IMR-90 (cell line): ENCODE data around the gene SLCO3A1. TPM values are rescaled to one million over a fixed set of nuclear protein-coding genes. Genes with fewer than 3 reads are reported as not detected.

ENCODE experiments used
- ATAC-seq: fragments of 200-7000 bp; cut with Tn5 transposase; 2 replicates; pipeline ENCODE4 v1.9.1; 2020; ENCODE audit warnings: low read depth, mild to moderate bottlenecking, moderate library complexity
- BruUV-seq: library from RNA; stranded (reverse); fragments of 400-500 nt; replicated peaks from 2 replicates; lab custom pipeline; 2021; lab: Mats Ljungman, UMichigan
- CTCF ChIA-PET: fragments of 300-600 bp; formaldehyde crosslinking; extraction: SDS; loops from one replicate; lab custom pipeline; 2021; ENCODE audit warnings: antibody characterized with exemption; lab: Yijun Ruan, JAX
- POLR2A ChIA-PET: fragments of 300-600 bp; sonication (Branson Sonifier 250); formaldehyde crosslinking; loops from one replicate; lab custom pipeline; 2022; ENCODE audit warnings: antibody characterized with exemption; ENCODE audit not compliant: unreplicated experiment; lab: Charles Lee
- DNase-seq: peaks from one replicate; pipeline ENCODE4 v3.0.0; 2013
- H2AFZ ChIP-seq: replicated peaks from 2 replicates; pipeline ENCODE3; 2013; ENCODE audit warnings: low read length, mild to moderate bottlenecking; ENCODE audit not compliant: poor library complexity
- H2AK5ac ChIP-seq: 2 replicates; pipeline ENCODE4 v1.6.1; 2013; ENCODE audit warnings: low read depth, low read length, inconsistent platforms
- H2AK9ac ChIP-seq: replicated peaks from 2 replicates; pipeline ENCODE3; 2013; ENCODE audit warnings: mild to moderate bottlenecking, low read depth, low read length, moderate library complexity; ENCODE audit not compliant: poor library complexity
- H2BK120ac ChIP-seq: 2 replicates; pipeline ENCODE4 v1.6.1; 2013; ENCODE audit warnings: low read depth, low read length, inconsistent platforms
- H2BK15ac ChIP-seq: 3 replicates; pipeline ENCODE4 v1.6.1; 2013; ENCODE audit warnings: low read depth, low read length, inconsistent platforms
- H2BK20ac ChIP-seq: 2 replicates; pipeline ENCODE4 v1.6.1; 2013; ENCODE audit warnings: low read depth, mild to moderate bottlenecking, inconsistent platforms, low read length, moderate library complexity
- H2BK5ac ChIP-seq: 2 replicates; pipeline ENCODE4 v1.6.1; 2013; ENCODE audit warnings: mild to moderate bottlenecking, low read depth, low read length, inconsistent platforms; ENCODE audit not compliant: poor library complexity, severe bottlenecking
- H3K14ac ChIP-seq: replicated peaks from 2 replicates; pipeline ENCODE4 v1.6.1; 2013; ENCODE audit warnings: low read depth, low read length, inconsistent platforms
- H3K18ac ChIP-seq: 2 replicates; pipeline ENCODE4 v1.6.1; 2013; ENCODE audit warnings: low read depth, low read length, control low read depth
- H3K23ac ChIP-seq: 2 replicates; pipeline ENCODE4 v1.6.1; 2013; ENCODE audit warnings: low read depth, low read length, inconsistent platforms
- H3K27ac ChIP-seq: 2 replicates; pipeline ENCODE4 v1.5.1; 2013; ENCODE audit warnings: mild to moderate bottlenecking, control low read depth, low read length; ENCODE audit not compliant: insufficient read depth
- H3K27me3 ChIP-seq: 2 replicates; pipeline ENCODE4 v1.6.1; 2013; ENCODE audit warnings: low read length; ENCODE audit not compliant: control insufficient read depth, insufficient read depth
- H3K36me3 ChIP-seq: 2 replicates; pipeline ENCODE4 v1.6.1; 2013; ENCODE audit warnings: low read length, mixed read lengths; ENCODE audit not compliant: control insufficient read depth, insufficient read depth
- H3K4ac ChIP-seq: 2 replicates; pipeline ENCODE4 v1.6.1; 2013; ENCODE audit warnings: low read depth, low read length, inconsistent platforms
- H3K4me1 ChIP-seq: 2 replicates; pipeline ENCODE4 v1.6.1; 2013; ENCODE audit warnings: low read length, mixed read lengths; ENCODE audit not compliant: control insufficient read depth, insufficient read depth
- H3K4me2 ChIP-seq: 2 replicates; pipeline ENCODE4 v1.6.1; 2013; ENCODE audit warnings: low read depth, mild to moderate bottlenecking, control low read depth, low read length, moderate library complexity
- H3K4me3 ChIP-seq: 2 replicates; pipeline ENCODE4 v1.5.1; 2013; ENCODE audit warnings: low read depth, mild to moderate bottlenecking, control low read depth, low read length, moderate library complexity; ENCODE audit not compliant: insufficient read depth
- H3K56ac ChIP-seq: 2 replicates; pipeline ENCODE4 v1.6.1; 2013; ENCODE audit warnings: low read length, inconsistent platforms; ENCODE audit not compliant: insufficient read depth; ENCODE audit errors: extremely low read depth
- H3K79me1 ChIP-seq, 2 experiments: 2 replicates each; pipeline ENCODE4 v1.6.1; 2013; ENCODE audit warnings: low read length in 2 of 2, inconsistent platforms in 1 of 2, low read depth in 1 of 2
- H3K9ac ChIP-seq: 2 replicates; pipeline ENCODE4 v1.6.1; 2013; ENCODE audit warnings: low read depth, low read length, control low read depth
- H3K9me1 ChIP-seq: 2 replicates; pipeline ENCODE4 v1.6.1; 2013; ENCODE audit warnings: low read length, inconsistent platforms; ENCODE audit not compliant: insufficient read depth
- H3K9me3 ChIP-seq: 2 replicates; pipeline ENCODE4 v1.6.1; 2013; ENCODE audit warnings: low read length; ENCODE audit not compliant: control insufficient read depth, insufficient read depth
- H4K20me1 ChIP-seq: 2 replicates; pipeline ENCODE4 v1.6.1; 2013; ENCODE audit warnings: low read length, inconsistent platforms; ENCODE audit not compliant: insufficient read depth
- H4K5ac ChIP-seq: 2 replicates; pipeline ENCODE4 v1.6.1; 2013; ENCODE audit warnings: mild to moderate bottlenecking, low read depth, low read length, control low read depth
- H4K8ac ChIP-seq, 2 experiments: 2 replicates each; pipeline ENCODE4 v1.6.1; 2013; ENCODE audit warnings: low read depth in 2 of 2, low read length in 2 of 2, control low read depth in 1 of 2, inconsistent platforms in 1 of 2
- H4K91ac ChIP-seq: 2 replicates; pipeline ENCODE4 v1.6.1; 2013; ENCODE audit warnings: low read depth, low read length, inconsistent platforms; ENCODE audit not compliant: insufficient read depth
- BHLHE40 ChIP-seq: fragments of 150-350 bp; IDR thresholded peaks from 2 replicates; pipeline ENCODE4 v1.6.1; 2016; ENCODE audit warnings: mild to moderate bottlenecking, low read depth, low read length
- CEBPB ChIP-seq: IDR thresholded peaks from 2 replicates; pipeline ENCODE4 v1.6.1; 2012; ENCODE audit warnings: low read depth, low read length, improper control_type of control experiment
- CHD1 ChIP-seq: IDR thresholded peaks from 2 replicates; pipeline ENCODE4 v1.6.1; 2012; ENCODE audit warnings: low read depth, low read length, improper control_type of control experiment
- FOS ChIP-seq: fragments of 150-350 bp; IDR thresholded peaks from 2 replicates; pipeline ENCODE4 v1.6.1; 2016; ENCODE audit warnings: low read depth, low read length
- MAFK ChIP-seq: IDR thresholded peaks from 2 replicates; pipeline ENCODE4 v1.6.1; 2012; ENCODE audit warnings: low read depth, low read length, improper control_type of control experiment
- MAZ ChIP-seq: IDR thresholded peaks from 2 replicates; pipeline ENCODE4 v1.6.1; 2012; ENCODE audit warnings: low read depth, mild to moderate bottlenecking, low read length, improper control_type of control experiment, moderate library complexity, borderline replicate concordance
- MXI1 ChIP-seq: IDR thresholded peaks from 2 replicates; pipeline ENCODE4 v1.6.1; 2012; ENCODE audit warnings: low read depth, mild to moderate bottlenecking, low read length, moderate library complexity, borderline replicate concordance
- NFE2L2 ChIP-seq: fragments of 150-350 bp; IDR thresholded peaks from 2 replicates; pipeline ENCODE4 v1.6.1; 2016; ENCODE audit warnings: low read depth, mild to moderate bottlenecking, low read length
- POLR2A ChIP-seq: IDR thresholded peaks from 2 replicates; pipeline ENCODE4 v1.6.1; 2012; ENCODE audit warnings: mild to moderate bottlenecking, low read depth, low read length
- RAD21 ChIP-seq: IDR thresholded peaks from 2 replicates; pipeline ENCODE4 v1.6.1; 2012; ENCODE audit warnings: low read length, improper control_type of control experiment
- RCOR1 ChIP-seq: IDR thresholded peaks from 2 replicates; pipeline ENCODE4 v1.6.1; 2012; ENCODE audit warnings: mild to moderate bottlenecking, low read length, improper control_type of control experiment; ENCODE audit not compliant: insufficient replicate concordance
- RFX5 ChIP-seq: IDR thresholded peaks from 2 replicates; pipeline ENCODE4 v1.8.0; 2012; ENCODE audit warnings: low read depth, mild to moderate bottlenecking, low read length, moderate library complexity
- SMC3 ChIP-seq: fragments of 150-350 bp; IDR thresholded peaks from 2 replicates; pipeline ENCODE4 v1.6.1; 2016; ENCODE audit warnings: low read depth, mild to moderate bottlenecking, antibody characterized with exemption, low read length, moderate library complexity
- WGBS, 2 experiments: methylation state at CpG; one replicate each; pipeline versions ENCODE4 v1.1.5 to v1.1.7; 2013; ENCODE audit warnings: missing lambda C conversion rate in 2 of 2; ENCODE audit not compliant: insufficient read length in 1 of 2; ENCODE audit errors: extremely low coverage in 2 of 2; 5-methylcytosine and 5-hydroxymethylcytosine counted together
- dilution Hi-C: fragments of 300-500 bp; cut with HindIII; formaldehyde crosslinking; loops from one replicate; pipeline ENCODE4 v1.14.3; 2018; ENCODE audit warnings: low sequenced_read_pairs; ENCODE audit not compliant: unreplicated experiment
- in situ Hi-C: fragments of 300-500 bp; cut with MboI; formaldehyde crosslinking; loops from 3 replicates; pipeline ENCODE4 v1.14.3; 2019; ENCODE audit warnings: low sequenced_read_pairs, inconsistent platforms, mixed read lengths
- intact Hi-C: fragments of 100-400 bp; cut with micrococcal nuclease; formaldehyde crosslinking; loops from 2 replicates; pipeline ENCODE4 v1.10.0; 2022
- polyA plus RNA-seq, 3 experiments: library from polyadenylated mRNA; depleted of rRNA; stranded (reverse); fragments of >200 nt; gene quantifications; 2 replicates each; pipeline ENCODE4 v1.2.3, GENCODE V29; 2012; ENCODE audit warnings: low replicate concordance in 1 of 3
- total RNA-seq: library from RNA; depleted of rRNA; stranded (reverse); fragments of >200 nt; gene quantifications from 2 replicates; pipeline ENCODE4 v1.2.3, GENCODE V29; 2012
- TF ChIP-seq, protein P1 (sequence below): fragments of 150-350 bp; IDR thresholded peaks from 2 replicates; pipeline ENCODE4 v1.6.1; 2016; ENCODE audit warnings: low read depth, mild to moderate bottlenecking, low read length, moderate library complexity, borderline replicate concordance
- TF ChIP-seq, protein P2 (sequence below): fragments of 150-350 bp; IDR thresholded peaks from 2 replicates; pipeline ENCODE4 v1.6.1; 2017; ENCODE audit warnings: mild to moderate bottlenecking, antibody characterized with exemption, low read length, low read depth
- TF ChIP-seq, protein P3 (sequence below): conservative IDR thresholded peaks from 2 replicates; pipeline ENCODE4 v1.5.1; 2012; ENCODE audit warnings: mild to moderate bottlenecking, low read depth, low read length, improper control_type of control experiment

SLCO3A1 gene
- total and polyA plus RNA-seq, 2 of the 4 experiments (the other 2 are of a cell fraction): 4.7 to 8.1 TPM

DNA sequence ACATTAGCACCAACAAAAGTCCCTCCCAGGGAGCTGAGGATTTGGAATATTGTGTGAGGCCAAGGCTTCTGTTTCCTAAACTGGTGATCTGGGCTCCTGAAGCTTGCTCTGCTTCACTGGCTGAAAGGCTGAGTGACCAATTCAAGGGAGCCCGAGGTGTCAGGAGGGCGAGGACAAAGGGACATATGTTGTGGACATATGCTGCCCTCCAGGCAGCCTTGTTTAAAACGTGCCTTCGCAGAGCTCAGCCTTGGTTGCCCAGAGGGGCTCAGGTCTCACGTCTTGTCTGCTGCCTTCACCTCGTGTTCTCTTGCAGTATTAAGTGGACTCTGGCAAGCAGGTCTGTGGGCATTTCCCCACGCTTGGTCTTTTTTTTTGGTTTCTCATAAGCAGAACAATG is 7.0 kb downstream of the SLCO3A1 start:
- Histone ChIP-seq H4K5ac (no peak overlapping the region), H3K4me2 (no peak overlapping the region), H3K9me1 (0 out of 2 replicates have a peak, but pooled peaks cover 3% of the 10 kb centered on the region), H2BK20ac (no peak overlapping the region), H2AK9ac (no peak overlapping the region), H3K79me1 (peaks cover 5 to 10% of the 10 kb centered on the region in 2 experiments; a peak in 2 of 4 replicates), H3K18ac (no peak overlapping the region), H4K20me1 (0 out of 2 replicates have a peak, but pooled peaks cover 4% of the 10 kb centered on the region), H3K4me1 (peaks cover 4% of the 10 kb centered on the region; the same call in 1 of the 2 replicates), H3K4ac (no peak overlapping the region), H3K27ac (no peak overlapping the region), H3K4me3 (no peak overlapping the region), H3K9me3 (no peaks in the 10 kb centered on the region), H3K36me3 (no peaks in the 10 kb centered on the region), H4K91ac (no peak overlapping the region), H3K23ac (no peak overlapping the region), H2BK5ac (no peak overlapping the region), H2AFZ (no peak overlapping the region), H2AK5ac (no peak overlapping the region), H2BK15ac (no peak overlapping the region), H4K8ac (no peak overlapping the region), H3K9ac (no peak overlapping the region), H3K27me3 (no peaks in the 10 kb centered on the region), H3K56ac (no peak overlapping the region), H2BK120ac (no peak overlapping the region), H3K14ac (no peak overlapping the region)
- in situ Hi-C loops: no loop called here
- TF ChIP-seq POLR2A (no peak), RFX5 (no peak), RAD21 (no peak), SMC3 (no peak), NFE2L2 (no peak), BHLHE40 (no peak), CEBPB (no peak), RCOR1 (no peak), CHD1 (no peak), MXI1 (no peak), FOS (no peak), MAFK (no peak), MAZ (no peak)
- TF ChIP-seq, protein P1, sequence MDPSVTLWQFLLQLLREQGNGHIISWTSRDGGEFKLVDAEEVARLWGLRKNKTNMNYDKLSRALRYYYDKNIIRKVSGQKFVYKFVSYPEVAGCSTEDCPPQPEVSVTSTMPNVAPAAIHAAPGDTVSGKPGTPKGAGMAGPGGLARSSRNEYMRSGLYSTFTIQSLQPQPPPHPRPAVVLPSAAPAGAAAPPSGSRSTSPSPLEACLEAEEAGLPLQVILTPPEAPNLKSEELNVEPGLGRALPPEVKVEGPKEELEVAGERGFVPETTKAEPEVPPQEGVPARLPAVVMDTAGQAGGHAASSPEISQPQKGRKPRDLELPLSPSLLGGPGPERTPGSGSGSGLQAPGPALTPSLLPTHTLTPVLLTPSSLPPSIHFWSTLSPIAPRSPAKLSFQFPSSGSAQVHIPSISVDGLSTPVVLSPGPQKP: no peak
- TF ChIP-seq, protein P2, sequence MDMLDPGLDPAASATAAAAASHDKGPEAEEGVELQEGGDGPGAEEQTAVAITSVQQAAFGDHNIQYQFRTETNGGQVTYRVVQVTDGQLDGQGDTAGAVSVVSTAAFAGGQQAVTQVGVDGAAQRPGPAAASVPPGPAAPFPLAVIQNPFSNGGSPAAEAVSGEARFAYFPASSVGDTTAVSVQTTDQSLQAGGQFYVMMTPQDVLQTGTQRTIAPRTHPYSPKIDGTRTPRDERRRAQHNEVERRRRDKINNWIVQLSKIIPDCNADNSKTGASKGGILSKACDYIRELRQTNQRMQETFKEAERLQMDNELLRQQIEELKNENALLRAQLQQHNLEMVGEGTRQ: no peak
- TF ChIP-seq, protein P3, sequence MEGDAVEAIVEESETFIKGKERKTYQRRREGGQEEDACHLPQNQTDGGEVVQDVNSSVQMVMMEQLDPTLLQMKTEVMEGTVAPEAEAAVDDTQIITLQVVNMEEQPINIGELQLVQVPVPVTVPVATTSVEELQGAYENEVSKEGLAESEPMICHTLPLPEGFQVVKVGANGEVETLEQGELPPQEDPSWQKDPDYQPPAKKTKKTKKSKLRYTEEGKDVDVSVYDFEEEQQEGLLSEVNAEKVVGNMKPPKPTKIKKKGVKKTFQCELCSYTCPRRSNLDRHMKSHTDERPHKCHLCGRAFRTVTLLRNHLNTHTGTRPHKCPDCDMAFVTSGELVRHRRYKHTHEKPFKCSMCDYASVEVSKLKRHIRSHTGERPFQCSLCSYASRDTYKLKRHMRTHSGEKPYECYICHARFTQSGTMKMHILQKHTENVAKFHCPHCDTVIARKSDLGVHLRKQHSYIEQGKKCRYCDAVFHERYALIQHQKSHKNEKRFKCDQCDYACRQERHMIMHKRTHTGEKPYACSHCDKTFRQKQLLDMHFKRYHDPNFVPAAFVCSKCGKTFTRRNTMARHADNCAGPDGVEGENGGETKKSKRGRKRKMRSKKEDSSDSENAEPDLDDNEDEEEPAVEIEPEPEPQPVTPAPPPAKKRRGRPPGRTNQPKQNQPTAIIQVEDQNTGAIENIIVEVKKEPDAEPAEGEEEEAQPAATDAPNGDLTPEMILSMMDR: no peak
- ChIA-PET POLR2A (no interaction called here), CTCF (no interaction called here)
- DNase-seq: no peak
- 86% methylated on average over 4 of the region's 7 CpGs; no CpG with 5 or more reads in 1 of the 2 experiments for WGBS, 2 experiments
- intact Hi-C loops: no loop called here
- no peak for ATAC-seq
- BruUV-seq: no TSS peak
- dilution Hi-C loops: no loop called here
